SHP77 treated with DMSO at 0.1 percent for 48 hours (cell line): ENCODE data around the gene CDR2.
"Not testable (repeated sequence)": the region's sequence is repeated elsewhere in the genome, so short reads cannot be mapped to it uniquely, and the experiment has no call there.

ENCODE experiments used
- DNase-seq: peaks from one replicate; lab custom pipeline; 2025; lab: John Stamatoyannopoulos, UW

Gene CDR2

GRCh38 chr16:22307838-22308237 lies 66.6 kb downstream of the CDR2 start:
- no peak for DNase-seq

- DNase-seq = no peak
Observed at GRCh38 chr16:22306788-22307187, 67.6 kb downstream of the CDR2 start.

GRCh38 chr16:22304411-22304810 lies 70.0 kb downstream of the CDR2 start:
- no peak for DNase-seq

GRCh38 chr16:22302776-22303363 lies 71.5 kb downstream of the CDR2 start:
- DNase-seq = no peak

GRCh38 chr16:22301423-22301822 lies 73.0 kb downstream of the CDR2 start:
- not testable (repeated sequence) for DNase-seq

GRCh38 chr16:22300427-22301071 lies 73.9 kb downstream of the CDR2 start:
- DNase-seq = peak; percentile 7

- DNase-seq = no peak
Observed at GRCh38 chr16:22299036-22299435, 75.4 kb downstream of the CDR2 start.

- peak; percentile 81 for DNase-seq
Observed at GRCh38 chr16:22297871-22298733, 76.3 kb downstream of the CDR2 start.

GRCh38 chr16:22297114-22297870 lies 77.1 kb downstream of the CDR2 start, which contains the start of gene POLR3E:
POLR3E (plus strand) TSS chr16:22297409; CDS start chr16:22302969, 5,560 bp downstream.
- peak; percentile 86 for DNase-seq

GRCh38 chr16:22296225-22297113 lies 78.0 kb downstream of the CDR2 start:
- DNase-seq = peak; percentile 14
